NCI-H146 treated with DMSO at 0.1 percent for 48 hours (cell line): ENCODE data around the gene FBXL3.
"Not testable (repeated sequence)": the region's sequence is repeated elsewhere in the genome, so short reads cannot be mapped to it uniquely, and the experiment has no call there.

Experiments
- DNase-seq: peaks from one replicate; lab custom pipeline; 2025; ENCODE audit not compliant: unreplicated experiment; lab: John Stamatoyannopoulos, UW

The FBXL3 gene

DNA sequence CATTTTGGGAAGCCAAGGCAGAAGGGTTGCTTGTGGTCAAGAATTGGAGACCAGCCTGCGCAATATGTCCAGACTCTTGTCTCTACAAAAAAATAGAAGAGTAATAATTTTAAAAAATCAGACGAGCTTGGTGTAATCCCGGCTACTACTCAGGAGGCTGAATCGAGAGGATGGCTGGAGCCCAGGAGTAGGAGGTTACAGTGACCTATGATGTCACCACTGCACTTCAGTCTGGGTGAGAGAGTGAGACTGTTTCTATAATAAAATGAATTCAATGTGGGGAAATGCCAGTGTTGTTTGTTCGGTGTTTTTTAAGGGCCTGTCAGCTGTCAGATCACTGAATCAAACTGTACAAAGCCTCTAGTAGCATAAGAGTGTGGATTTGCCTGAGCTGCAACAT, 1.2 kb upstream of the FBXL3 start:
- DNase-seq, result no peak

DNA sequence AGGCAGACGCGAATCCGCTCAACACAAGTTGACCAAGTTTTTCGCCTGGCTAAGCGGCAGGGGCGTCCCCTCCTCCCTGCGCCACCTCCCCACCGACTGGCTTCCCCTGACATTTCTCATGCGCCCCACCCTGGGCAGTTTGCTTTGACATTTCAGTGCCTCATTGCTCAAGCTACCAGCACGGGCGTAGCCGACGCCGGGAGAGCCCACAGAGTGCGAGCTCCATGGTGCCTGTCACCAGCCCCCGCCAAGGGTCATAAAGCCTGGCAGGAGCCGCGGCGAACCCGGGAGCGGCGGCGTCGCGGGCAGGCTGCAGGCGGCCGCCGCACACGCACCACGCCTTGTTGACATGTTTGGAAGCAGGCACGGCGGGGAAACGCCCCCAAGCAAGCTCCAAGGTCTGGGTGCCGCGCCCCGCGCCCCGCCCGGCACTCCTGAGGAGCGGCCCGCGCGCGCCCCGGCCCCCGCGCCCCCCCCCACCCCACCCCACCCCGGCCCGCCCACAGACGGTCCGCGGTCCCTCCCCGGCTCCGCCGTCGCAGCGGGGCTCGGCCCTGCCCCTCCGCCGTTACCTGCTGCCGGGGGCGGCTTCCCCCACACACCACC, 601 bp downstream of the FBXL3 start:
- peak; percentile 76 for DNase-seq

DNA sequence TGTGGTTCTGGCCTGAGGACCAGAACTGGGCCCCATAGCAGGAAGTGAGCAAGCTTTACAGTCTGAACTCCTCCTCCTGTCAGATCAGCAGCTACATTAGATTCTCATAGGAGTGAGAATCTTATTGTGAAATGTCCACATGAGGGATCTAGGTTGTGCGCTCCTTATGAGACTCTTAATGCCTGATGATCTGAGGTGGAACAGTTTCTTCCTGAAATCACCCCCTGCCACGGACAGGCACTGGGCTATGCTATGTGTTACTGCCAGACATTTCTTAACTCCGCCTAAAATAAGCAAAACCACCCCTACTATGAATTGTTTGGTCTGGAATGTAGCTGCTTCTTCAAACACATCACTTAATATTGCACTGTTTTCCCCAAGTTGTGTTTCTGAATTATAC, 4.6 kb downstream of the FBXL3 start:
- no peak for DNase-seq

DNA sequence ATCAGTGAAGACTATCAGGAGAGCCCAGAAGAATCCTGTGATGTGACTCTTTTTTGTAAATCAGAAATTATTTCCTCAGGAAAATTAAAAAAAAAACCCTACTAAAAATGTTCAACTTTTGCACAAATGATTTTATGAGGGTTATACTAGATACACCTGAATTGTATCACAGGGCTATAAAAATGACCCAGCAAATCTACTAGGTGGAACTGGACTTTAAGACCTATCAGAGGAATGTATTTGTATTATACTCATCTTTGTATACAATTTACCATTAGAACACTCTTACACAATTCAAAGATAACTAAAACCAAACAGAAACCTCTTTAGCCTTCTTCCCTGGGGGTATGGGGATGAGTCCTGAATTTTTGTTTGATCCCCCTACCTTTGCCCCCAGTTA, 7.2 kb downstream of the FBXL3 start:
- DNase-seq, result no peak

DNA sequence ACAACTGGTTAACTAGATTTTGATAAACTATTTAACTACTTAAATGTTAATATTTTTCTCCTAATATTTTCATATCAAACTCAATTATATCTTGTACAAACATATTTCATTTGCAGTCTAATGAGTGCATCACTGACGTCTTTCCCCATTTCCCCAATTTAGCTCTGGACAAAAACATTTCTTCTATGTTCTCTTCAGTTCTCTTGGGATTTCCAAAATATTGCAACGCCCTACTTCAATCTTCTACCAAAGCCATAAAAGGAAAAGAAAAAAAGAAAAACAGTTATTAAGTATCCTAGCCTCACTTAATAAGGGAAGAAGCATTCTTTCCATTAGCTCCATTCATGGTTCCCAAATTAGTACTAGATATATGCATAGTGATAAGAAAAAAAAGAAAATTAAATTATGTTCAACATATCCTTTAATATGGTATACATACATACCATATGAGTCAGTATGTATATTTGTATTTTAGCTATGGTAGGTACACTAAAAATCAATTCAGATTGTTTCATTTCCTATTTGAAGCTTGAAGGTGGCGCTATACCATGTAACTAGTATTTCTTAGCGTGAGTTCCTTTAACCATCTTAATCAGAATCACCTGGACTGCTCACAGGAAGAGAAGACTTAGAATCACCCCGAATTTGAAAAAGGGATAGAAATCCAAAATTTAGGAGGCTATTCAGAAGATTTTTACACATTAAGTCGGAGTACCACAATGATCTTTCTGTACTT, 9.9 kb downstream of the FBXL3 start:
- no peak for DNase-seq

DNA sequence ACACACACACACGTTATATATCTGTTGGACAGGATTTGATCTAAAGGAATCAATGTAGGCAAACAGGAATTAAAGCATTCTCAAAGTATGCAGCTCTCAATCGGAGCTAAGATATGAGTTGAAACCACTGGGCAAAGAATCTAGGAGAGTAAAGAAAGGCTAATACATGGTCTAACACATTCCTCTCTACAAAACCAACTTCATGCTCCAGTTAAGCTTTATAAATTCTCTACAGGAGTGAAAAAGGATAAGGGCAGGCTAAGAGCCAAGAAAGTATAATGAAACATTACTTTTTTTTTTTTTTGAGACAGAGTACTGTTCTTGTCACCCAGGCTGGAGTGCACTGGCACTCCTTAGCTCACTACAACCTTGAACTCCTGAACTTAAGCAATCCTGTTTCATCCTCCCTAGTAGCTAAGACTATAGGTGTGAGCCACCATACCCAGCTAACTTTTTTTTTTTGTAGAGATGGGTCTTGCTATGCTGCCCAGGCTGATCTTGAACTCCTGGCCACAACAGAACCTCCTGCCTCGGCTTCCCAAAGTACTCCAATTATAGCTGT, 10.6 kb downstream of the FBXL3 start:
- DNase-seq, result no peak

DNA sequence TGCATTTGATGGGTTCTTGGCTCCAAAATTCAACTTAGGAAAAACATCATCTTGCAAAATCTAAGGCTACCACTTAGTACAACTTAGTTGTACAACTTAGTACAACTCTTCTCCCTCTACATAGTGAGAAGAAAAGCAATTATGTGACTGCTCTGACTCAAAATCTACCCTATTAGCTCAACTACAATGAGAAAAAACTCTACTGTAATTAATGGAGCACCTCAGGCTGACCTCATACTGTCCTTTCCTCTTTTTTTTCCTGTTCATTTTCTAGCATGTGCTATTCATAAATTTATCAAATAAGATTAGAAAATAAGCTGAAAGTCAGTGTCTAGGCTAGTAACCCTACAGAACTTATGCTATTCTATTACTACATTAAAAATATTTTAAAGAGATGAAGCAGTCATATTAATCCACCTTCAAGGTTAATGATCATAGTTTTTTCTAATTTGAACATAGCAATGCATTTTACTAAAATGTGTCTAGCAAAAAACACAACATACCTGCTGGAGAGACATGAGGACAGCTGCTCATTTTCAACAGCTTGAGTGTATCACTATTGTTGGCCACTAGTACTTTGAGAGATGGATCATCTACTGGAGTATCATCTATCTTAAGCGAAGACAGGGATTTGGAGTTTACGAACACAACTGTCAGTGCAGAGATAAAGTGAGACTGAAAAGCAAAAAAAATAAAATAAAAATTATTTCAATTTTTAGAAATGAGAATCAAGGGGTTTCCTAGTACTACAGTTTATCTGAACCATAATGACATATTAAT, 11.9 kb downstream of the FBXL3 start:
- no peak for DNase-seq

DNA sequence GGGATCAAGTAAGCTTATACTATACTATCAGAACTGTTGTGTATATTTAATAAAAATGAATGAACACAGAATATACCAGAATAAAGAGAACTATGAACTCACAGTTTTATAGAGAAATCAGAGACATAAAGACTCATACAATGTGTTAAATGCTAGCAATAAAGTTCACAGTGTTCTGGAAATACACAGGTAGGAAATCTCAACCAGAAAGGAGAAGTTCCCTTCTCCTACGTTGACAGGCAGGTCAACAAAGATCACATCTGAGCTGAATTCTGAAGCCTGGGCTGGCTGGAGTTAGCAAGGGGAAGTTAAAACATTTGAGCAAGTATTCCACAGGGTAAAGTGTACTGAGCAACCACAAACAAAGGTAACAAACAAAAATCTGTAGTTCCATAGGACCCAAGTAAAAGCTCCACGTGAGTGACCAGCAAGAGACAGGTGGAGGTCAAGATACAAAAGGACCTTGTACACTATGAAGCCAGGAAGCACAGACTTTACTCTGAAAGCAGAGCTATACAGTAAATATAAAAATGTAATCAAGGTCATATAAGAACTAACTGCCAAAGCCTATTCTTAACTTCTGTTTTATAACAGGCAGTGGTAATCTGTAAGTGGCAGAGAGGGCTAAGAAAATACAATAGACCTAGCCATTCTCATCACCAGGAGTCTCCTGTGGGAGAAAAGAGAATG, 13.0 kb downstream of the FBXL3 start:
- DNase-seq, result no peak

DNA sequence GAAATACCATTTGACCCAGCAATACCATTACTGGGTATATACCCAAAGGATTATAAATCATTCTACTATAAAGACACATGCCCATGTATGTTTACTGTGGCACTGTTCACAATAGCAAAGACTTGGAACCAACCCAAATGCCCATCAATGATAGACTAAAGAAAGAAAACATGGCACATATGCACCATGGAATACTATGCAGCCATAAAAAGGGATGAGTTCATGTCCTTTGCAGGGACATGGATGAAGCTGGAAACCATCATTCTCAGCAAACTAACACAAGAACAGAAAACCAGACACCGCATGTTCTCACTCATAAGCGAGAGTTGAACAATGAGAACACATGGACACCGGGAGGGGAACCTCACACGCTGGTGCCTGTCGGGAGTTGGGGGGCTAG, 17.2 kb downstream of the FBXL3 start:
- not testable (repeated sequence) for DNase-seq

DNA sequence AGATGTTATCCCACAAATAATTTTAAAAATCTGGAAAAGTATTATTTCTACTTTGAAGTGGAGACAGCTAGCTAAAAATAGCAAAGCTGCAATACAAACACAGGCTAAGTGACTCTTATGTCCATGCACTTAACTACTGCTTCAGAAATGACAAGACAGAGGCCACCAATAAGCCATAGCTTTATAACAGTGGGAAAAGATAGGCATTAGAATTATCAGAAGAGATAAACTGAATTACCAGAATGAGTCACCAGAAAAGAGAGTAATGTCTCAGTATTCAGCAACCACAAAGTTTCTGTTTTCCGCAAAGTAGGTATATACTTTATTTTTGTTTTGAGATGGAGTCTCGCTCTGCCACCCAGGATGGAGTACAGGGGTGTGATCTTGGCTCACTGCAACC, 17.9 kb downstream of the FBXL3 start:
- no peak for DNase-seq

DNA sequence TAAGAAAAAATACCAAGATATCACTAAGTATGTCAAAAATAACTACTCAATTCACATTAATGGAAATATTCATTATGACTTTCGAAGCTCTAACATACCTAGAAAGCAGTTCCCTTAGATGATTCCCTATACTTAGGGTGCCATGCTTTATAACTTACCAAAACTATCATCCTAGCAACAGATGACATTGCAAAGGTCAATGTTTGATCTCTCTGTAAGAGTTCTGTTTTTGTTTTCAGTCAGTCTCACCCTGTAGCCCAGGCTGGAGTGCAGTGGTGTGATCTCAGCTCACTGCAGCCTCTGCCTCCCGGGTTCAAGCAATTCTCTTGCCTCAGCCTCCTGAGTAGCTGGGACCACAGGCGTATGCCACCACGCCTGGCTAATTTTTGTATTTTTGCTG, 18.6 kb downstream of the FBXL3 start:
- not testable (repeated sequence) for DNase-seq

DNA sequence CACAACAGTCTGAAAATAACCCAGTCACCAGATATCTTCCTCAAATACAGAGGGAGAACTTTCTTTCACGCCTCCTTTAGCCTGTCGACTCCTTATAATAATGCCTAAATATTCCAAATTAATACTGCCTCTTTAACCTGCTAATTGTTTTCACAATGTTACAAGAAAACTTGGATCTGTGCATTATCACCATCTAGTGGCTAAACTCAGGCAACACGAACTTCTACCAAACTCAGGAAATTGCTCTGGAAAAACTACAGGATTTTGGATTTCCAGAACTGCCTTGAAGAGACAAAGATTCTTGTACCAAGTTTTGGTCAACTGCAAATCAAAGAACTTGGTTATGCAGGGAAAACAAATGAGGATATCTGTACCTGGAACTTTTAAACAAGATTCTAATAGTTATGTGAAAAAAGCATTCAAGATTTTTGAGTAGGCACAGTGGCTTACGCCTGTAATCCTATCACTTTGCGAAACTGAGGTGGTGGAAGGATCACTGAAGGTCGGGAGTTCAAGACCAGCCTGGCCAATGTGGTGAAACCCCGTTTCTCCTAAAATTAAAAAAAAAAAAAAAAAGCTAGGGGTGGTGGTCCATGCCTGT, 24.3 kb downstream of the FBXL3 start:
- DNase-seq, result peak; percentile 17

DNA sequence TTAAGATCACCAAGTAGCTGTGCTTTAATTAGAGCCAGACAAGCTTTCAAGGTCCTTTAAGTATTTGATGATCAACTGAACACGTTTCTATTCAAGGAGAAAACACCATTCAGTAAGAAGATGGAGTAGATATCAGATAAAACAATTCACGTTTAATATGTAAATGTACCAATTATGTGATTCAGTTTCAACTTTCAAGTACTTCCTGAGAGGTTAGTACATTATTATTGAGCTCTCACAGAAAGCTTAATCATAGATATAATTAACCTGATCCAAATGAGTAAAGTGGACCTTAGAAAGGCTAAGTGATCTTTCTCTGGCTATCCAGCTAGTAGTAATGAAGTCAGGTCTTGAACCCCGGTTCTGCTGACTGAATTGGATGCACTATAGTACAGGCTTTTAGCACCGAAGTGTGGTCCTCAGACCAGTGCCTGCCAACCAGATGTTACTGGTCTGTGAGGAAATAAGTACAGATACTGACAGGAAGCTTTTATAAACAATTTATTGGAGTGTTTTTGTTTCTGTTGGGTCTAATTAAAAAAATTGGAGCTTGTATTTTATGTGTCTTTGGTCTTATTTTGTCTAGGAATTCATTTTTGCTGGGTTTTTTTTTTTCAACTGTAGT, 24.9 kb downstream of the FBXL3 start:
- DNase-seq, result no peak

DNA sequence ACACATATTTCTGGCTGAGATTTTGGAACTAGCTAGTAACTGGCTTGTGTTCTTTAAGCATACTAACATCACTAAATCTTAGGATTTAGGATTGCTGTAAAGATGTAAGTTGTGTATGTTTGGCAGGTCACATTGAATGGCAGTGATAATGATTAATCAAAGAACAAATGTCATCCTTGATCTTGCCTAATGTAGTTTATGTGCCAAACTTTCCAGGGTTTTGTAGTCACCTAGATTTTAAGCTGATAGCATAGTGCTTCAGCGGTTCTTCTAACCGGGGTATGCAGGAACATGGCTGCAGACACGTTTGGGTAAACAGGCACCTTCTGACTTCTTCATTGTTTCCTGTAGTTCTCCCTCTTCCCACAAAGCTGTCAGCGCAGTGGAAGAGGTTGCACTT, 25.4 kb downstream of the FBXL3 start:
- DNase-seq, result no peak

DNA sequence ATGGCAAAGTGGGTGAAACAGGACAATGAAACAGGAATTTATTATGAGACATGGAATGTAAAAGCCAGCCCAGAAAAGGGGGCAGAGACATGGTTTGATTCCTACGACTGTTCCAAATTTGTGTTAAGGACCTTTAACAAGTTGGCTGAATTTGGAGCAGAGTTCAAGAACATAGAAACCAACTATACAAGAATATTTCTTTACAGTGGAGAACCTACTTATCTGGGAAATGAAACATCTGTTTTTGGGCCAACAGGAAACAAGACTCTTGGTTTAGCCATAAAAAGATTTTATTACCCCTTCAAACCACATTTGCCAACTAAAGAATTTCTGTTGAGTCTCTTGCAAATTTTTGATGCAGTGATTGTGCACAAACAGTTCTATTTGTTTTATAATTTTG, 26.5 kb downstream of the FBXL3 start:
- DNase-seq, result no peak

DNA sequence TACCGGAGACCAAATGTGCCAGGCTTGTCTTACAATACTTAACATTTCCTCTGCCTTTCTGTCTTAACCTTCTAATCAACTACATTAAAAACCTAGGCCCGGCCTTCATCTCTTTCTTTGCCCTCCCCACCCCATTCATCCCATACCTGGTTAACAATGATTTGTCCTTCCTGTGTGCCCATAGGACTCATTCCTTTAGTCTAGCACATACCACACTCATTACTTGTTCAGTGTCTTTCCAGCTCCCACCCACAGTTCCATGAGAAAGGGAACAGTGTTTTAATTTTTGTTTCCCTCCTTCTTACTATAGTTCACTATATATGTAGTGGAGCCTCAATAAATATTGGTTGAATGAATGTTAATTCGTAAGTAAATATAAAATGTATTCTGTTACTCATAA, 32.7 kb downstream of the FBXL3 start:
- DNase-seq, result no peak

DNA sequence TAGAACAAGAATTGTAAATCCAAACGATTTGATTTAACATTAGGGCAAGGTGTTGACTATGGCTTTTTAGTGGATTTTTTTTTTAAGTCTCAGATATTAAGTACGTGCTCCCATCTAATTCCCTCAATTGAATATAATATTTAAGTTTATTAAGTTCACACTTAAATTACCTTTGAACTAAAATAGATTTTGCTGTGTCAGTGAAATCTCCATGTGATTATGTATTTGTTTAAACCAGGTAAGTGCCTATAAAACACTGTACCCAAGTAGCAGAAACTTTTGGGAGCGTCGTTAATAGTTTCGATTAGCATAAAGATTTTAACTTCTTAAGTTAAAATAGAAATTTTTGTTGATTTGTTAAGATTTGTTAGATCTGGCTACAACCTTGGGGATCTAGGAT, 33.5 kb downstream of the FBXL3 start:
- no peak for DNase-seq

DNA sequence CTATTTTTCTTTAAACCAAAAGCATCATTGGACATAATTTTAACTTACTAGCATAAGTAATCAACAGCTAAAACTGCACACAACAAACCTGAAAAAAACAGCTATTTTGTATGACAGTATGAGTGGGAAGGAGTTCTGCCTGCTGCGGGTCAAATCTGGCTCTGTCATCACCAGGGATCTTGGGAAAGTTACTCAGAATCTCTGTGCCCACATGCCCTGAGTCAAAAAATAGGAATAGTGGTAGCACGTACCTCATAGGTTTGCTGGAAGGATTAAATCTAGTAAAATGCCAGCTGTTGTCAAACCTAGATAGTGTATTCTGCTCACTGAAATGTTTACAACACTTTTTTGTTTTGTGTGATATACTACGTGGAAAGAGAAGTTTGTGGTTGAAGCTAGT, 33.9 kb downstream of the FBXL3 start:
- no peak for DNase-seq

DNA sequence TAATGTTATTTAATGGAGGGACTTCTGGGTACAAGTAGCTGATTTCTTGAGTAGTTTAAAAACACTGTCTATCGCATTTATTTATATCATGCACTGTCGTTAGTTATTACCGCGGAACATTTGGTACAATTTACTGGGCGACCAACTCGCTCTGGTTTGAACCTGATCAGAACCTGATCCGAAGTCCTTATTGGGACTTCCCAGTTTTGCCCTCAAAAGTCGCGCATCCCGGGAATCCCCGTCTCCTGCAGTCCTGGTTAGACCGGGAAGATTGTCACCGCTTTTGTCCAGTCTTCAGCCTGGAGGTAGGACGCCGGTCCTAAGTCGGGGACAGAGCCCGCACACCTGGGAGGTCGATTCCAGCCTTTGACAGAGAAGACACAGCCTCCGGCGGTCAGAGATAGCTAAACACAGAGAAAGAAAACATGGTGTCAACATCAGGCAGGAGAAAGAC, 34.4 kb downstream of the FBXL3 start:
- no peak for DNase-seq

DNA sequence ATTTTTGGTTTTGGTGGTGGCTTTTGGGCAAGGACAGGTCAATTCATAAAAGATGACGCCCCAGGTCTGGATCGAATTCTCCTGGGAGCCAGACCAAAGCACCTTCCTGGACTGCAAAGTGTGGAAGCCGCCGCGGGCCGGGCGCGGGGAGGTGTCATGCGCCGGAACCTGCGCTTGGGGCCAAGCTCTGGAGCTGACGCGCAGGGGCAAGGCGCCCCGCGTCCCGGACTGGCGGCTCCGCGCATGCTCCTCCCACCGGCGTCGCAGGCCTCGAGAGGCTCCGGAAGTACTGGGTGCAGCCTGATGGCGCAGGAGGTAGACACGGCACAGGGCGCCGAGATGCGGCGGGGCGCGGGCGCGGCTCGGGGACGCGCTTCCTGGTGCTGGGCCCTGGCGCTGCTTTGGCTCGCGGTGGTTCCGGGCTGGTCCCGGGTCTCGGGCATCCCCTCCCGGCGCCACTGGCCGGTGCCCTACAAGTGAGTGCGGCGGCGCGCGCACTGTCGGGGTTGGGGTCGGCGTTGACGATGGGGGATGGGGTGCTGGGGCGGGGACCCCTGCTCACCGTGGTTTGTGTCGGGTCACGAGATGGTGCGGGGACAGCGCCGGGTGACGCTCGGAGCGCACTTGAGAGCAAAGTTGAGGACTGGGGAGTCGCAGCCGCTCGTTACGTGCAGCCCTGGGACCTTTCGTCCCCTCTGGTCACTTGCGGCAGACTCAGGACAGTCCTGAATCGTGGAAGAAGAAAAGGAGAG, 35.0 kb downstream of the FBXL3 start, which contains the start of gene CLN5:
Gene CLN5, plus strand, starts transcription at position 286 of the 752 bp plus-strand sequence. Its CDS starts 18 bp downstream, at position 304.
- peak; percentile 86 for DNase-seq
